GM19468 (cell line): ENCODE data around the gene PCDH7.

Source experiments
- ATAC-seq: cut with Tn5 transposase; IDR thresholded peaks from one replicate; pipeline ENCODE4 v1.9.1; 2021; ENCODE audit warnings: mild to moderate bottlenecking, moderate library complexity, moderate number of reproducible peaks; ENCODE audit not compliant: unreplicated experiment; ENCODE audit errors: extremely low read depth

The PCDH7 gene

DNA sequence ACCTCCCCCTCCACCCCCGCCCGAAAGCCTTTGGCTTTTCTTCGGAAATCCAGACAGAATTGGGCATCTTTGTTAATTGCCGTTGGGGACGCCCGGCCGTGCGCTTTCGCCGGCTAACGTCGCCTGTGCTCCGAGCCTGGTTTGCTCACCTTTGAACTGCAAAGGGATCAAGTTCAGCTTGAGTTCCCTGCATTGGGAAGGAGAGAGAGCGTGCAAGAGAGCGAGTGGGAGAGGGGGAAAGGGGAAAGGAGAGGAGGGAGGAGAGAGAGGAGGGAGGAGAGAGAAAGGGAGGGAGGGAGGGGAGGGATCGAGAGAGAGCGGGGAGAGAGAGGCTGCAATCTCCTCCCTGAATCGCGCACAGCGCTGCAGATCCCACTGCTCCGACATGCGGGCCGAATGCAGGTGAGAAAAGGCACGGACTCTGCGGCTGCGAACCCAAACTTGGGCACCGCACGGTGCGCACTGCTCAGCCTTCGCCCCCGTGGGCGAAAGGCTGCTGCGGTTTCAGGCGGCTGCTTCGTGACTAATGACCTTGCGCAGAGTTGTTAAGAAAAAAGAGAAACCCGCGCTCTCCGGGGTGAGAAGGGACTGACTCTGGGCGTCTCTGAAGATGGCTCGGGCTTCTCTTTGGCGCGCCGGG, at the start of gene PCDH7:
TSS of gene PCDH7 (plus strand) at position 349 of the 640 bp plus-strand sequence. CDS start 1,054 bp downstream, outside the sequence.
- no peak for ATAC-seq

- no peak for ATAC-seq
These were observed 48.2 kb upstream of the PCDH7 start for GRCh38 chr4:30671926-30672448.

DNA sequence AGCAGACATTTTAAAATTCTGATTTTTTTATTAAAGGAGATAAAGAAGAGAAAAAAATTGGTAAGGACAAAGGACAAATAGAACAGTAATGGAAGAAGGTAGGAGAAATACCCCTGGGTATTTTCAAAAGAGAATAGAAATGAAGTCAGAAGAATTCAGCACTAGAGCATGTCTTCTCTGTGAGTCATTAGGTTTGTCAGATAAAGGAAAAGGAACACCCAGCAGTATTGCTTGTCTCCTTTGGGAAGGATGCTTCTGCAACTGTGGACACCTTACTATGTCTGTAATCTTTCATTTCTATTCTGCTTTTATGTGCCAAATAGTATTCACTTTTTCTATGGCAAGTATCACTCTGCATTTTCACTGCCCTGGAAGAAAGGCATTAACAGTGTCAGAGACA, 24.0 kb upstream of the PCDH7 start:
- ATAC-seq = no peak

DNA sequence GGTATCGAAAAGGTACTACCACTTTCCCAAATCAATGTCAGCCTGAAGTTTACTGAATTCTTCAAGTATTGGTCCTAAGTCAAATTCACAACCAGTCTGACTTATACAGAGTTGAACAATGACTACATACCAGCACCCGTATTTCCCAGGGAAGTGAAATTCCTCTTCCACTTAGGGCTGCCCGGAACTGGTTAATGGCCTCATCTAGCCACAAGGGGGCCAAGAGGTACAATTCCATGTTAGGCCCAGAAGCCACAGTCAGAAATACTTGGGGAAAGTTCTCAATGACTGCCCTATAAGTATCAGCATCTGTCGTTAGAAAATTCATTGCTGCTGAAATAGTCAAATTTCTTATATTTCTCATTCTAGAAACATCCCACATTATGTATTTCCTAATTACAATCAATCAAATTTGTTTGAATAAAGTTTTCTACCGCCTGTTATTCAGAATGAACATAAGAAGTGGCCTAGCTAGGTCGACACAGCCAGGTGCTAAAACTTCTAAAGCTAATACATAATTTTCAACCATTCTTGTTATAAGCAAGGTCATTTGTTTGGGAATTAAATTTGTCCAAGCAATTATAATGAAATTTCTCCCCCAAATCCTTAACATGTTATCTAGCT, 5.6 kb upstream of the PCDH7 start:
- no peak for ATAC-seq

DNA sequence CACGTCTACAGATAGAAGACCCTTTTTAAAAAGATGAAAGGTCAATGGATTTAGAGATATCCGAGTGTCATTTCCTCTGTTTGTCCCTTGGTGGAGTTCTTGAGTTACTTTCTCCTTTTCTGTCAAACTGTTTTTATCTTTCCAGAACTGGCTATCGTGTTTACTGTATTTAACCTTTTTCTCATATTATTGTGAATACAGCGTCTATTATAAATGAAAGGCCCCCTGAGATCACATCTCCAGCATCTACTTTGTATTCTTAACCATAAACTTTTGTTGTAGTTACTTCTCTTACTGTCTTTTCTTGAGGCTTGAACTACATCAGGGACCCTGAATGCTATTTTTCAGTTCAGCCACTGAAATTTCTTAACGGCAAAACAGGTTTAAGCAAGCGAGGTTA, 4.0 kb upstream of the PCDH7 start:
- no peak for ATAC-seq

DNA sequence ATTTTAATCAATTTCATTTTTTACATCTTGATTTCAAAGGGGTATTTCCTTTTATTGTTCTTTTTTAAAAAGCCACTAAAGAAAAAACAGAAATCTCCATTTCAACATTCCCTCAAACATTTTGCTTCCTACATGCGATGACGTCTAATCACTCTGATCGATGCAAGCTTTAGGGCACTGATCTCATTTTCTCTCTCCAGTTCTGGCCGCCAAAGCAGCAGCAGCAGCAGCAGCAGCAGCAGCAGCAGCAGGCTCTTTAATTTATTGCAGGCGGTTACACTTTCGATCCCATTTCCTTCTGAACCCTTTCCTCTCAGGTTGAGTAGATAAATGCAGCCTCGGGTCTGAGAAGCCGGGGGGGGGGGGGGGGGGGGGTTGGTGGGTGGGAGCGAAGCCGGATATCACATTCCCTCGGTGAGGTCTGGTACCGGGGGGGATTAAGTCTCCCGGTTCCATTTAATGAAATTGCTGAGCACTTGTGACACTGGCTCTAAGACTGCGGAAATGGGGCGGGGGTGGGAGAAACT, 3.4 kb upstream of the PCDH7 start:
- ATAC-seq = peak; percentile 8

DNA sequence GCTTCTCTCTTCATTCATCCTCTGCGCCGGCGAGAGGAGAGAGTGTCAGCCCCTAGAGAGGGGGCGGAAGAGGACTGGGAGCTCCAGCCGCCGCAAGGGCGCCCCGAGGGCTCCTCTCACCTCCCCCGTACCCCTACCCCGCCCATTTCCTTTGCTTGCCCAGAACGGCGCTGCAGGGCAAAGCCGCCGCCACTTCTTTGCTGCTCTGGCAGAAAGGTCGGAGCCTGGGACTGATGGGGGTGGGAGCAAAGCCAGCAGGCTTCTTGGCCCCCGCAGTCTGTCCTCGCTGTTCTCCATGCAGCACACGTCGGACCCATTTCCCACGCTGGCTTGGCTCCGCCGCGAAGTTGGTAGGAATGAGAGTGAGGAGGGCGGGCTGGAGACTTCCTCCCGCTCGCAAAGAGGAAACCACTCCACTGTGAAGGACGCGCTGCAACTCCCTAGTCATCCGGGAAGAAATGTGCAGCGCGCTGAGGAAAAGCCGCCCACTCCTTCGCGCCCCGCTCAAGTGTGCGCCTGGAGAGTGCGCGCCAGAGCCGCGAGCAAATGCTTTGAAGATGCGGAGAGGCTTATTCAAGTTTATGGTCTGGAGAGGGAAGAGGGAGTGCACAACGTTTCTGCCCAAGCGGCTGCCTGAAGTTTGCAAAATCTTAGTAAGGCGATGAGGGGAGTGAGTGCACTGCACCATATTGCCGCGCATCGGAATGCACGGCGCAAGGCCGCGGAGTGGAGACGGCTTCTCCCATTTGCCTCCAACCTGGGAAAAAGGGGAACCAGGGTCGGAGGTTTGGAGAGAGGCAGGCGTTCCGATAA, 2.8 kb upstream of the PCDH7 start:
- peak; percentile 3 for ATAC-seq

- no peak for ATAC-seq
These were observed 2.1 kb upstream of the PCDH7 start for GRCh38 chr4:30718021-30718542.

DNA sequence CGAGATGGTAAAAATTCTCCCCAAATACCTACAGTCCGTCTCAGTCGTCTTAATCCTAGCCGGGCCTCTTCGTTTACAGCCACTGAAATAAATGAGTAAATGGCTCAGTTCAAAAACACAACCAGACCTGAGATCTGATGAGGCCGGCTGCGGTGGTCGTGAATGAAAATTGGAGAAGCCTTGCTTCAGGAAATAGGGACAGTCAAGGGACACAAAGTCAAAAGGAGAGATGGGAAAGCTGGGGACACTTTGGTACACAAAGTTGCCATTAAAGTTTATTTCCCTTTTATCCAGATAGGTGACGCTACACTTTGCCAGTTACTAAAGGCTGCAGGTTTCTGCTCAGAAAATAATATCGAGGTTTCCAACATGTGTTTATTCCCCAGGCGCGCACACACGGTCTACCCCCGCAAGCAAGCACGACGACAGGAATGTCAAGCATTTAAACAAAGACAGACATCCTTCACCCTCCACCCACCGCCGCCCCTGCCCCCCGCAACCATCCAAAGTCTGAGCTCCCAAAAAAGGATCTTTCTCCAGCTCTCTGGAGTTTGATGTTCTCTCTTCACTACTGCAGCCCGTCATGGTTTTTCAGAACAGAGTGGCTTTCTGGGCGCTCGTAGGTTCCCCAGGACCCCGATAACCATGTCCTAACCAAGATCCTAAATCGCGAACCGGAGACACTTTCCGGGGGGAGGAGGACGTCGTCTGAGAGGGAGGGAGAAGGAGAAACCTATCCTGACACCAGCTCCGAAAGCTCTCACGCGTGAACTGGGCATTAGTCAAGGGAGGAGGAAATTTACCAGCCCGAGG, 1.3 kb upstream of the PCDH7 start:
- no peak for ATAC-seq

- ATAC-seq = no peak
These were observed 632 bp upstream of the PCDH7 start for GRCh38 chr4:30719454-30720020.

DNA sequence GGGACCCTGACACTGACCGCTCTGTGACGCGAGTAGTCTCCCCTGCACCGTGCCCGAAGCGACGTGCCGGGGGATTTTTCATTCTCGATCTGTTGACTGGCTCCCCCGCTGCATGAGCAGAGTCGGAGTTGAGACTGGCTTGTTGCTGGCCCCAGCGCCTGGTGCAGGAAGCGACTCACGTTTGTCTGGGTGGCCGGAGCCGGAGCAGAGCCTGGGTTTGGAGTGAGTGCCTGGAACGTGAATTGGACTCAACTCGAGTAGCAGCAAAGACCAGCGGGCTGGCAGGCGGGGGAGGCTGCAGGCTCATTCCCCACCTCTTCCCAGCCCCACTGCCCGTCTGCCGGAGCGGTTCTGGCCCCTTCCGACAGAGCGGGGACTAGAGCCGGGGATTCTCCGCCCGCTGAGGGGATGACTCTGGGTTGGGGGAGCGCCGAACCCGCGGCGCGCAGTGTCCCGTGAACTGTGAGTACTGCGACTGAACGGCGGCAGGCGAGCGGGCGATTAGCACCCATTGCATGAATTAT, 554 bp downstream of the PCDH7 start:
- no peak for ATAC-seq

- ATAC-seq = no peak
These were observed 1.3 kb downstream of the PCDH7 start for GRCh38 chr4:30721185-30722091.

- no peak for ATAC-seq
These were observed 1.9 kb downstream of the PCDH7 start for GRCh38 chr4:30722092-30722358.

DNA sequence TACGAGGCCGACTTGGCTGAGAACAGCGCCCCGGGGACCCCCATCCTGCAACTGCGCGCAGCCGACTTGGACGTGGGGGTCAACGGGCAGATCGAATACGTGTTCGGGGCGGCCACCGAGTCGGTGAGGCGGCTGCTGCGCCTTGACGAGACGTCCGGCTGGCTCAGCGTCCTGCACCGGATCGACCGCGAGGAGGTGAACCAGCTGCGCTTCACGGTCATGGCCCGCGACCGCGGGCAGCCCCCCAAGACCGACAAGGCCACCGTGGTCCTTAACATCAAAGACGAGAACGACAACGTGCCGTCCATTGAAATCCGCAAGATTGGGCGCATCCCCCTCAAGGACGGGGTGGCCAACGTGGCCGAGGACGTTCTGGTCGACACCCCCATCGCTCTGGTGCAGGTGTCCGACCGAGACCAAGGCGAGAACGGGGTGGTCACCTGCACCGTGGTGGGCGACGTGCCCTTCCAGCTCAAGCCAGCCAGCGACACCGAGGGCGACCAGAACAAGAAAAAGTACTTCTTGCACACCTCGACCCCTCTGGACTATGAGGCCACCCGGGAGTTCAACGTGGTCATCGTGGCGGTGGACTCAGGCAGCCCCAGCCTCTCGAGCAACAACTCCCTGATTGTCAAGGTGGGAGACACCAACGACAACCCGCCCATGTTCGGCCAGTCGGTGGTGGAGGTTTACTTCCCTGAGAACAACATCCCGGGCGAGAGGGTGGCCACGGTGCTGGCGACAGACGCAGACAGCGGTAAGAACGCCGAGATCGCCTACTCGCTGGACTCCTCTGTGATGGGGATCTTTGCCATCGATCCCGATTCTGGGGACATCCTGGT, 2.4 kb downstream of the PCDH7 start:
- no peak for ATAC-seq

GRCh38 chr4:30723201-30723955, 3.2 kb downstream of the PCDH7 start:
- no peak for ATAC-seq

- no peak for ATAC-seq
These were observed 4.1 kb downstream of the PCDH7 start for GRCh38 chr4:30724247-30724646.

GRCh38 chr4:30725562-30725961, 5.4 kb downstream of the PCDH7 start:
- no peak for ATAC-seq
